ENCODE data around the gene KCNC2.

Gene KCNC2

GRCh38 chr12:75196408-75196807 lies 13.2 kb downstream of the KCNC2 start:
- no peak overlapping the region for H3K23ac ChIP-seq (ENCODE audit: low read length in 2 of 2)
- no peak overlapping the region for H4K91ac ChIP-seq (ENCODE audit: low read length)
- no peak overlapping the region for H3K4ac ChIP-seq (ENCODE audit: low read depth in 1 of 2, low read length in 2 of 2)
- no peak overlapping the region for H4K8ac ChIP-seq (ENCODE audit: low read length)
- H3K79me1 ChIP-seq (replicated peaks; ENCODE audit: low read length, poor library complexity, severe bottlenecking) = no peaks in the 10 kb centered on the region
- no peak overlapping the region for H3K4me2 ChIP-seq (ENCODE audit: low read length, poor library complexity, severe bottlenecking)
- no peaks in the 10 kb centered on the region for H3K4me1 ChIP-seq (ENCODE audit: control insufficient read depth, insufficient read depth, low read depth, low read length)
- no peak overlapping the region for H3K27ac ChIP-seq (ENCODE audit: low read length, poor library complexity, severe bottlenecking)
- H2BK15ac ChIP-seq (ENCODE audit: low read depth, poor library complexity, severe bottlenecking) = no peak overlapping the region
- H3K14ac ChIP-seq (ENCODE audit: low read length in 2 of 2) = no peak overlapping the region
- H2BK5ac ChIP-seq (ENCODE audit: low read depth, low read length, poor library complexity, severe bottlenecking) = no peak overlapping the region
- no peak overlapping the region for H3K18ac ChIP-seq (ENCODE audit: low read depth in 1 of 2, low read length in 2 of 2)
- no peaks in the 10 kb centered on the region for H3K9me3 ChIP-seq (ENCODE audit: control insufficient read depth, low read length)
- no peak overlapping the region for H2BK12ac ChIP-seq (ENCODE audit: low read length in 2 of 2)
- no peak for DNase-seq
- no peak overlapping the region for H2AK5ac ChIP-seq (ENCODE audit: low read length, severe bottlenecking)
- no peak overlapping the region for H3K9ac ChIP-seq (ENCODE audit: low read length)
- no peak overlapping the region for H2BK120ac ChIP-seq (ENCODE audit: low read depth, low read length)
- WGBS = 66% methylated on average over 2 of the region's 3 CpGs
- no peaks in the 10 kb centered on the region for H3K27me3 ChIP-seq (ENCODE audit: control insufficient read depth in 1 of 2, insufficient read depth in 1 of 2, low read length in 2 of 2)
- no peak overlapping the region for H3K4me3 ChIP-seq (ENCODE audit: insufficient read depth in 1 of 2, low read depth in 1 of 2, low read length in 2 of 2)
- H3K36me3 ChIP-seq (ENCODE audit: control insufficient read depth in 1 of 2, insufficient read depth in 2 of 2, low read depth in 1 of 2, low read length in 2 of 2) = no peaks in the 10 kb centered on the region
- no peak overlapping the region for H2AFZ ChIP-seq (ENCODE audit: low read depth, low read length)

- Histone ChIP-seq H3K4me2 (ENCODE audit: low read length, poor library complexity, severe bottlenecking) (no peak overlapping the region), H3K9ac (ENCODE audit: low read length) (no peak overlapping the region), H3K4ac (ENCODE audit: low read depth in 1 of 2, low read length in 2 of 2) (no peak overlapping the region), H2AK5ac (ENCODE audit: low read length, severe bottlenecking) (no peak overlapping the region), H4K8ac (ENCODE audit: low read length) (no peak overlapping the region), H3K23ac (ENCODE audit: low read length in 2 of 2) (no peak overlapping the region), H2AFZ (ENCODE audit: low read depth, low read length) (no peak overlapping the region), H3K9me3 (ENCODE audit: control insufficient read depth, low read length) (no peaks in the 10 kb centered on the region), H3K18ac (ENCODE audit: low read depth in 1 of 2, low read length in 2 of 2) (no peak overlapping the region), H3K27me3 (ENCODE audit: control insufficient read depth in 1 of 2, insufficient read depth in 1 of 2, low read length in 2 of 2) (no peaks in the 10 kb centered on the region), H3K79me1 (replicated peaks; ENCODE audit: low read length, poor library complexity, severe bottlenecking) (no peaks in the 10 kb centered on the region), H3K14ac (ENCODE audit: low read length in 2 of 2) (no peak overlapping the region), H2BK12ac (ENCODE audit: low read length in 2 of 2) (no peak overlapping the region), H4K91ac (ENCODE audit: low read length) (no peak overlapping the region), H2BK5ac (ENCODE audit: low read depth, low read length, poor library complexity, severe bottlenecking) (no peak overlapping the region), H2BK15ac (ENCODE audit: low read depth, poor library complexity, severe bottlenecking) (no peak overlapping the region), H3K4me3 (ENCODE audit: insufficient read depth in 1 of 2, low read depth in 1 of 2, low read length in 2 of 2) (no peak overlapping the region), H3K36me3 (ENCODE audit: control insufficient read depth in 1 of 2, insufficient read depth in 2 of 2, low read depth in 1 of 2, low read length in 2 of 2) (no peaks in the 10 kb centered on the region), H3K4me1 (ENCODE audit: control insufficient read depth, insufficient read depth, low read depth, low read length) (no peaks in the 10 kb centered on the region), H3K27ac (ENCODE audit: low read length, poor library complexity, severe bottlenecking) (no peak overlapping the region), H2BK120ac (ENCODE audit: low read depth, low read length) (no peak overlapping the region)
- no peak for DNase-seq
- 63% methylated on average over 3 of the region's 3 CpGs for WGBS
These were observed 15.4 kb downstream of the KCNC2 start for GRCh38 chr12:75194250-75194649.

GRCh38 chr12:75192196-75192595 lies 17.4 kb downstream of the KCNC2 start:
- Histone ChIP-seq H3K4ac (ENCODE audit: low read depth in 1 of 2, low read length in 2 of 2) (no peak overlapping the region), H2BK15ac (ENCODE audit: low read depth, poor library complexity, severe bottlenecking) (no peak overlapping the region), H3K14ac (ENCODE audit: low read length in 2 of 2) (no peak overlapping the region), H4K8ac (ENCODE audit: low read length) (no peak overlapping the region), H3K79me1 (replicated peaks; ENCODE audit: low read length, poor library complexity, severe bottlenecking) (no peaks in the 10 kb centered on the region), H3K4me2 (ENCODE audit: low read length, poor library complexity, severe bottlenecking) (no peak overlapping the region), H3K27ac (ENCODE audit: low read length, poor library complexity, severe bottlenecking) (no peak overlapping the region), H2BK12ac (ENCODE audit: low read length in 2 of 2) (no peak overlapping the region), H3K4me1 (ENCODE audit: control insufficient read depth, insufficient read depth, low read depth, low read length) (no peaks in the 10 kb centered on the region), H3K9me3 (ENCODE audit: control insufficient read depth, low read length) (no peaks in the 10 kb centered on the region), H2AK5ac (ENCODE audit: low read length, severe bottlenecking) (no peak overlapping the region), H2BK120ac (ENCODE audit: low read depth, low read length) (no peak overlapping the region), H3K18ac (ENCODE audit: low read depth in 1 of 2, low read length in 2 of 2) (no peak overlapping the region), H4K91ac (ENCODE audit: low read length) (no peak overlapping the region), H3K4me3 (ENCODE audit: insufficient read depth in 1 of 2, low read depth in 1 of 2, low read length in 2 of 2) (no peak overlapping the region), H3K27me3 (ENCODE audit: control insufficient read depth in 1 of 2, insufficient read depth in 1 of 2, low read length in 2 of 2) (no peaks in the 10 kb centered on the region), H3K9ac (ENCODE audit: low read length) (no peak overlapping the region), H3K36me3 (ENCODE audit: control insufficient read depth in 1 of 2, insufficient read depth in 2 of 2, low read depth in 1 of 2, low read length in 2 of 2) (no peaks in the 10 kb centered on the region), H3K23ac (ENCODE audit: low read length in 2 of 2) (no peak overlapping the region), H2AFZ (ENCODE audit: low read depth, low read length) (no peak overlapping the region), H2BK5ac (ENCODE audit: low read depth, low read length, poor library complexity, severe bottlenecking) (no peak overlapping the region)
- no peak for DNase-seq
- WGBS = 75% methylated on average over 7 of the region's 9 CpGs

- Histone ChIP-seq H2BK5ac (ENCODE audit: low read depth, low read length, poor library complexity, severe bottlenecking) (no peak overlapping the region), H3K23ac (ENCODE audit: low read length in 2 of 2) (no peak overlapping the region), H2BK120ac (ENCODE audit: low read depth, low read length) (no peak overlapping the region), H2BK15ac (ENCODE audit: low read depth, poor library complexity, severe bottlenecking) (no peak overlapping the region), H3K4me3 (ENCODE audit: insufficient read depth in 1 of 2, low read depth in 1 of 2, low read length in 2 of 2) (no peak overlapping the region), H3K4me2 (ENCODE audit: low read length, poor library complexity, severe bottlenecking) (no peak overlapping the region), H3K4me1 (ENCODE audit: control insufficient read depth, insufficient read depth, low read depth, low read length) (no peaks in the 10 kb centered on the region), H3K27ac (ENCODE audit: low read length, poor library complexity, severe bottlenecking) (no peak overlapping the region), H4K8ac (ENCODE audit: low read length) (no peak overlapping the region), H2AK5ac (ENCODE audit: low read length, severe bottlenecking) (no peak overlapping the region), H2BK12ac (ENCODE audit: low read length in 2 of 2) (no peak overlapping the region), H4K91ac (ENCODE audit: low read length) (no peak overlapping the region), H3K9ac (ENCODE audit: low read length) (no peak overlapping the region), H3K4ac (ENCODE audit: low read depth in 1 of 2, low read length in 2 of 2) (no peak overlapping the region), H2AFZ (ENCODE audit: low read depth, low read length) (no peak overlapping the region), H3K36me3 (ENCODE audit: control insufficient read depth in 1 of 2, insufficient read depth in 2 of 2, low read depth in 1 of 2, low read length in 2 of 2) (no peaks in the 10 kb centered on the region), H3K27me3 (ENCODE audit: control insufficient read depth in 1 of 2, insufficient read depth in 1 of 2, low read length in 2 of 2) (no peaks in the 10 kb centered on the region), H3K18ac (ENCODE audit: low read depth in 1 of 2, low read length in 2 of 2) (no peak overlapping the region), H3K14ac (ENCODE audit: low read length in 2 of 2) (no peak overlapping the region), H3K9me3 (ENCODE audit: control insufficient read depth, low read length) (no peaks in the 10 kb centered on the region), H3K79me1 (replicated peaks; ENCODE audit: low read length, poor library complexity, severe bottlenecking) (no peaks in the 10 kb centered on the region)
- DNase-seq = no peak
These were observed 18.8 kb downstream of the KCNC2 start for GRCh38 chr12:75190846-75191245.

Data from mesenchymal stem cell (in vitro differentiated cells and primary cell).